ENCODE measurements around the gene ARHGEF11. TPM values are rescaled to one million over a fixed set of nuclear protein-coding genes. Genes with fewer than 3 reads are reported as not detected.

The ARHGEF11 gene
- total and polyA plus RNA-seq, 2 donors, result 4.5 to 5.5 TPM

GRCh38 chr1:156898161-156898566 is 147.4 kb downstream of the ARHGEF11 start:
- Histone ChIP-seq H3K9me3 (ENCODE audit: control insufficient read depth in 2 of 2, insufficient read depth in 1 of 2, low read length in 1 of 2) (no peaks in the 10 kb centered on the region), H3K36me3 (ENCODE audit: control insufficient read depth in 2 of 2, insufficient read depth in 2 of 2, low read length in 1 of 2) (no peaks in the 10 kb centered on the region), H3K4me1 (ENCODE audit: control insufficient read depth in 2 of 2, insufficient read depth in 2 of 2, low read length in 2 of 2) (peaks cover 0 to 16% of the 10 kb centered on the region in 2 donors), H3K4me3 (ENCODE audit: low read length in 2 of 2) (no peak overlapping the region), H3K27me3 (ENCODE audit: control insufficient read depth in 2 of 2, insufficient read depth in 1 of 2, low read length in 1 of 2) (peaks cover 17 to 74% of the 10 kb centered on the region in 2 donors), H3K27ac (ENCODE audit: low read depth in 1 of 2, low read length in 1 of 2) (no peak overlapping the region)
- DNase-seq (ENCODE audit: low read depth in 6 of 9, low spot score in 9 of 9), result no peak
- 18% methylated on average over 11 of the region's 13 CpGs for WGBS

DNA sequence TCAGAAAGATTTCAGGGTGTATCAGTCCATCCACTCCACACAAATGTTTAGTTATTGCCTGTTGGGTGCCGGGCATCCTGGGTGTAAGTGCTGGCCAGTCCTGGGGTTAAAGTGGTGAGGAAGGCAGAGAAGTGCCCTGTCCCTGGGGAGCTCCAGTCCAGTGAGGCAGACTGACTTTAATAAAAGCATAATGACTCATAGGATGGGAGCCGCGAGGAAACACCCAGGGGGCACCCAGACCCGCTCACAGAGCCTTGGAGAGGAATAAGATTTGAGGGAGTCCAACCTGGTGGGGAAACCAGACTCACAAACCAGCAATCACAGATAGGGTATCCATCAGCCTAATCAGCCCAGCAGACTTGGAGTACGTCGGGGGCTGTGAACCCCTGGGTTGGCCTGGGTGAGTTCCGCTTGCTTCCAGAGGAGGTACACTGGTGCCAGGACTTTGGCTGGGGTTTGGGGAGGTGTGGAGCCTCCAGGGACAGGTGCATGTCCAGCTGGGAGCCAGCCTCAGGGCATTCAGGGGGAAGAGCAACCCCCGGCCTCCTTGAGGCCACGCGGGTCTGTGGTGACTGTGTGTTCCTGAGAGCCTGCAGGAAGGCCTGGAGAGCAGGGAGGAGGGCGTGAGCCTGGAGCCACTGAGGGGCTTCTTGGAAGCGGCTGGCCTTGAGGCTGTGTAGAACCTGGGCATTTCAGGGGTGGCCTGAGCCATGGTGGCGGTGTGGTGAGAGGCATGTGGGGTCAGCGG is 148.3 kb downstream of the ARHGEF11 start:
- peaks cover 0 to 17% of the 10 kb centered on the region in 2 donors for H3K4me1 ChIP-seq (ENCODE audit: control insufficient read depth in 2 of 2, insufficient read depth in 2 of 2, low read length in 2 of 2)
- WGBS, result 90% methylated on average over 14 of the region's 14 CpGs
- H3K9me3 ChIP-seq (ENCODE audit: control insufficient read depth in 2 of 2, insufficient read depth in 1 of 2, low read length in 1 of 2), result no peaks in the 10 kb centered on the region
- DNase-seq (ENCODE audit: low read depth in 6 of 9, low spot score in 9 of 9), result no peak
- peaks cover 23 to 80% of the 10 kb centered on the region in 2 donors for H3K27me3 ChIP-seq (ENCODE audit: control insufficient read depth in 2 of 2, insufficient read depth in 1 of 2, low read length in 1 of 2)
- no peaks in the 10 kb centered on the region for H3K36me3 ChIP-seq (ENCODE audit: control insufficient read depth in 2 of 2, insufficient read depth in 2 of 2, low read length in 1 of 2)
- peak overlapping the region in 1 of 2 donors; percentile 17 for H3K27ac ChIP-seq (ENCODE audit: low read depth in 1 of 2, low read length in 1 of 2)
- no peak overlapping the region for H3K4me3 ChIP-seq (ENCODE audit: low read length in 2 of 2)

- 97% methylated on average over 16 of the region's 16 CpGs for whole genome bisulfite sequencing
- Histone ChIP-seq H3K36me3 (ENCODE audit: control insufficient read depth in 2 of 2, insufficient read depth in 2 of 2, low read length in 1 of 2) (no peaks in the 10 kb centered on the region), H3K4me3 (ENCODE audit: low read length in 2 of 2) (no peak overlapping the region), H3K4me1 (ENCODE audit: control insufficient read depth in 2 of 2, insufficient read depth in 2 of 2, low read length in 2 of 2) (peaks cover 0 to 20% of the 10 kb centered on the region in 2 donors), H3K9me3 (ENCODE audit: control insufficient read depth in 2 of 2, insufficient read depth in 1 of 2, low read length in 1 of 2) (peaks cover 0 to 5% of the 10 kb centered on the region in 2 donors), H3K27me3 (ENCODE audit: control insufficient read depth in 2 of 2, insufficient read depth in 1 of 2, low read length in 1 of 2) (peaks cover 24 to 84% of the 10 kb centered on the region in 2 donors), H3K27ac (ENCODE audit: low read depth in 1 of 2, low read length in 1 of 2) (no peak overlapping the region)
- DNase-seq (ENCODE audit: low read depth in 6 of 9, low spot score in 9 of 9), result no peak
Measured at GRCh38 chr1:156896490-156897033, 149.0 kb downstream of the ARHGEF11 start.

GRCh38 chr1:156895927-156896326 is 149.6 kb downstream of the ARHGEF11 start:
- peaks cover 0 to 20% of the 10 kb centered on the region in 2 donors for H3K4me1 ChIP-seq (ENCODE audit: control insufficient read depth in 2 of 2, insufficient read depth in 2 of 2, low read length in 2 of 2)
- no peak overlapping the region for H3K4me3 ChIP-seq (ENCODE audit: low read length in 2 of 2)
- H3K9me3 ChIP-seq (ENCODE audit: control insufficient read depth in 2 of 2, insufficient read depth in 1 of 2, low read length in 1 of 2), result peaks cover 0 to 5% of the 10 kb centered on the region in 2 donors
- no peak overlapping the region for H3K27ac ChIP-seq (ENCODE audit: low read depth in 1 of 2, low read length in 1 of 2)
- 95% methylated on average over 6 of the region's 6 CpGs for WGBS
- H3K36me3 ChIP-seq (ENCODE audit: control insufficient read depth in 2 of 2, insufficient read depth in 2 of 2, low read length in 1 of 2), result no peaks in the 10 kb centered on the region
- no peak for DNase-seq (ENCODE audit: low read depth in 6 of 9, low spot score in 9 of 9)
- H3K27me3 ChIP-seq (ENCODE audit: control insufficient read depth in 2 of 2, insufficient read depth in 1 of 2, low read length in 1 of 2), result peaks cover 28 to 89% of the 10 kb centered on the region in 2 donors

GRCh38 chr1:156895455-156895812 is 150.1 kb downstream of the ARHGEF11 start:
- Histone ChIP-seq H3K9me3 (ENCODE audit: control insufficient read depth in 2 of 2, insufficient read depth in 1 of 2, low read length in 1 of 2) (peaks cover 0 to 5% of the 10 kb centered on the region in 2 donors), H3K36me3 (ENCODE audit: control insufficient read depth in 2 of 2, insufficient read depth in 2 of 2, low read length in 1 of 2) (no peaks in the 10 kb centered on the region), H3K27me3 (ENCODE audit: control insufficient read depth in 2 of 2, insufficient read depth in 1 of 2, low read length in 1 of 2) (peaks cover 31 to 90% of the 10 kb centered on the region in 2 donors), H3K27ac (ENCODE audit: low read depth in 1 of 2, low read length in 1 of 2) (peak overlapping the region in 1 of 2 donors; percentile 17), H3K4me1 (ENCODE audit: control insufficient read depth in 2 of 2, insufficient read depth in 2 of 2, low read length in 2 of 2) (peaks cover 0 to 20% of the 10 kb centered on the region in 2 donors), H3K4me3 (ENCODE audit: low read length in 2 of 2) (no peak overlapping the region)
- WGBS, result 94% methylated on average over 4 of the region's 4 CpGs
- DNase-seq (ENCODE audit: low read depth in 6 of 9, low spot score in 9 of 9), result no peak

DNA sequence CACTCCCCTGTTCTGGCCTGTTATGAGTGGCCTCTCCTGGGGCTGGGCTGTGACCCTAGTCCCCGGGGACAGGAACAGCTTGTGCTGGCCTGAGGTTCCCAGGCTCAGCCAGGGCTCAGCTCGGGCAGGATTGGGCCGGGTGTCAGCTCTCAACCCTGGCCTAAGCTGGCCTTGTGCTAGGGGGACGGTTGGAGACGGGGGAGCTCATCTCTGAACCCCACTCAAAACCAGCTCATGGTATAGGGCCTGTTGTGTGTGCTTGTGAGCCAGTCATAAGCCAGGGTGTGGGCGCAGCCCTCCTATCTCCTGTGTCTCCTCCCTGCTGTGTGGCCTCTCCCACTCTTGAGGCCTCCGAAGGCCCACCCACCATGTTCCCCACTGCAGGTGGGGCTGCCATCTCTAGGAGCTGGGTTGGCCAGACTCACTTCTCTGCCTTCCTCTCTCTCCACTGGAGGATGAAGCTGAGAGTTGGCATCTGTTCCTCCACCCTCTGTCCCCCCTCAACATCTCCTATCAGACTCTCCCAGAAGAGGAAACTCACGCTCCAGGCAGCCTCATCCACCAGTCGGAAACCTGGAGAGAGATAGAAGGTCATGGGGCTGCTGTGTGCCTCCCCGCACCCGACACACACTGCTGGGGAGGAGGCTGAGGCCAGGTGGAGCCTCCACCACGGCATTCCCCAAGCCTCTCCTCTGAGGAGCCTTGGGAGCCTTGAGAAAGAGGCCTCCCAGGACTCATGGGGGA is 150.7 kb downstream of the ARHGEF11 start:
- peaks cover 32 to 92% of the 10 kb centered on the region in 2 donors for H3K27me3 ChIP-seq (ENCODE audit: control insufficient read depth in 2 of 2, insufficient read depth in 1 of 2, low read length in 1 of 2)
- peak overlapping the region in 1 of 2 donors; percentile 24 for H3K27ac ChIP-seq (ENCODE audit: low read depth in 1 of 2, low read length in 1 of 2)
- peaks cover 0 to 20% of the 10 kb centered on the region in 2 donors for H3K4me1 ChIP-seq (ENCODE audit: control insufficient read depth in 2 of 2, insufficient read depth in 2 of 2, low read length in 2 of 2)
- DNase-seq (ENCODE audit: low read depth in 6 of 9, low spot score in 9 of 9), result no peak
- WGBS, result 76% methylated on average over 12 of the region's 12 CpGs
- no peaks in the 10 kb centered on the region for H3K36me3 ChIP-seq (ENCODE audit: control insufficient read depth in 2 of 2, insufficient read depth in 2 of 2, low read length in 1 of 2)
- no peak overlapping the region for H3K4me3 ChIP-seq (ENCODE audit: low read length in 2 of 2)
- peaks cover 0 to 5% of the 10 kb centered on the region in 2 donors for H3K9me3 ChIP-seq (ENCODE audit: control insufficient read depth in 2 of 2, insufficient read depth in 1 of 2, low read length in 1 of 2)

DNA sequence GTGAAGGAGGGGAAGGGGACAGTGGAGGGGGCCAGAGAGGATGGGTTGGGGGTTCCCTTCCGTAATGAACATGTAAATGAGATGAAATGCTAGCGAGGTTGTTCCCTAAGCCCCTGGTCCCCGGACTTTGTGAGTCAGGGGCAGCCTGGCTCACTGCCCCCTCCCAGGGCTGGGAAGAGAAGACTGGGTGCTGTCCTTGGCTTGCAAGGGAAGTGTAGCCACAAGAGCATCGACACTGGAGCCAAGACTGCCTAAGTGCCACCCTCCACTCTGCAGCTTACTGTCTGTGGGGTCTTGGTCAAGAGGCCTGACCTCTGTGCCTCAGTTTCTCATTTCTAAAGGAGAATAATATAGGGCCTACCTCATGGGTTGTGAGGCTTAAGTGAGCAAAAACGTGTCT is 151.5 kb downstream of the ARHGEF11 start:
- H3K27ac ChIP-seq (ENCODE audit: low read depth in 1 of 2, low read length in 1 of 2), result peak overlapping the region in 1 of 2 donors; percentile 34
- no peak overlapping the region for H3K4me3 ChIP-seq (ENCODE audit: low read length in 2 of 2)
- peaks cover 0 to 5% of the 10 kb centered on the region in 2 donors for H3K9me3 ChIP-seq (ENCODE audit: control insufficient read depth in 2 of 2, insufficient read depth in 1 of 2, low read length in 1 of 2)
- DNase-seq (ENCODE audit: low read depth in 6 of 9, low spot score in 9 of 9), result no peak
- 33% methylated on average over 5 of the region's 5 CpGs for WGBS
- H3K36me3 ChIP-seq (ENCODE audit: control insufficient read depth in 2 of 2, insufficient read depth in 2 of 2, low read length in 1 of 2), result no peaks in the 10 kb centered on the region
- peaks cover 0 to 20% of the 10 kb centered on the region in 2 donors for H3K4me1 ChIP-seq (ENCODE audit: control insufficient read depth in 2 of 2, insufficient read depth in 2 of 2, low read length in 2 of 2)
- H3K27me3 ChIP-seq (ENCODE audit: control insufficient read depth in 2 of 2, insufficient read depth in 1 of 2, low read length in 1 of 2), result peaks cover 32 to 92% of the 10 kb centered on the region in 2 donors

DNA sequence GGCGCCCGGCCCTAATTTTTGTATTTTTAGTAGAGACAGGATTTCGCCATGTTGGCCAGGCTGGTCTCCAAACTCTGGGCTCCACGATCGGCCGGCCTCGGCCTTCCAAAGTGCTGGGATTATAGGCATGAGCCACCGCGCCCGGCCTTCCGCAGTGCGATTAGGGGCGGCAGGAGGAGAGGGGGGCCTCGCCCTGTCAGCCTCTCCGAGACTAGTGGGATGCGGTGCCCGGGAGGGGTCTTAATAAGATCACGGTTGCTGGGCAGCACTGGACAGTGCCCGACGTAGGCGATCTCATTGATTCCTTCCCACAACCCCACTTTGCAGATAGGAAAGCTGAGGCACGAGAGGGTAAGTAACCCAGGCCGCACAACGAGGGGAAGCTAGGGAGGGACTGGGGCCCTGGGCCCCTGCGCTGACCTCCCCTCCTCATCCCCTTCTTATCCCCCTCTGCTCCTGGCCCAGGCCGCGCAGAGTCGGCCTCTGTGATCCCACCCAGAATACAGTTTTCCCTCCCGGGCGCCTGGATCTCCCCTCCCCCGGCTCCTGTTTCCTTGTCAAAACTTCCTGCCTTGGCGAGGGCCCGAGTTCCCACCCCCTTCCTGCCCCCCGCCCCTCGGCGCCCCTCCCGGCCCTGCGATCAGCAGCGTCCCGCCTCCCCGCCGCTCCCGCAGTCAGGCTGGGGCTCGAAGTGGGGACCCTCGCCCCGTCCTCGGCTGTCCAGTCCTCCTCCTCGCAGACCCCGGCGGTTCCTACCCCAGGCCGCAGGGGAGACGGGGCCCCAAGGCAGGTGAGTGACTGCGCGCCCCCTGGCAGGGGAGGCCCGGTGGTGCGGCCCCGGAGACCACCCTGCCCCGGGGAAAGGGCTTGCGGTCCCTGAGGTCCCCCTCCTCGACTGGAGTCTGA is 152.2 kb downstream of the ARHGEF11 start, which contains the start of gene PEAR1:
Gene PEAR1, plus strand, starts transcription at position 671 of the 906 bp plus-strand sequence. CDS start 10,209 bp downstream, outside the sequence.
- no peak for DNase-seq (ENCODE audit: low read depth in 6 of 9, low spot score in 9 of 9)
- 12% methylated on average over 60 of the region's 60 CpGs for whole genome bisulfite sequencing
- H3K27ac ChIP-seq (ENCODE audit: low read depth in 1 of 2, low read length in 1 of 2), result peak within 1 kb of the TSS in 1 of 2 donors; percentile 34
- H3K9me3 ChIP-seq (ENCODE audit: control insufficient read depth in 2 of 2, insufficient read depth in 1 of 2, low read length in 1 of 2), result peaks cover 0 to 5% of the 10 kb centered on the region in 2 donors
- peak within 1 kb of the TSS in 1 of 2 donors; percentile 13 for H3K4me3 ChIP-seq (ENCODE audit: low read length in 2 of 2)
- H3K4me1 ChIP-seq (ENCODE audit: control insufficient read depth in 2 of 2, insufficient read depth in 2 of 2, low read length in 2 of 2), result peaks cover 0 to 15% of the 10 kb centered on the region in 2 donors
- no peaks in the 10 kb centered on the region for H3K36me3 ChIP-seq (ENCODE audit: control insufficient read depth in 2 of 2, insufficient read depth in 2 of 2, low read length in 1 of 2)
- H3K27me3 ChIP-seq (ENCODE audit: control insufficient read depth in 2 of 2, insufficient read depth in 1 of 2, low read length in 1 of 2), result peaks cover 35 to 92% of the 10 kb centered on the region in 2 donors
